Hair follicle dermal papilla cell (primary cell): Measurements from ENCODE around the gene ACP7. TPM values are rescaled to one million over a fixed set of nuclear protein-coding genes. Genes with fewer than 3 reads are reported as not detected.

Experiments used
- total RNA-seq: library from RNA; depleted of rRNA; stranded (reverse); fragments of >200 nt; gene quantifications from 2 replicates; pipeline ENCODE4 v1.2.3, GENCODE V29; 2012

The ACP7 gene, protein sequence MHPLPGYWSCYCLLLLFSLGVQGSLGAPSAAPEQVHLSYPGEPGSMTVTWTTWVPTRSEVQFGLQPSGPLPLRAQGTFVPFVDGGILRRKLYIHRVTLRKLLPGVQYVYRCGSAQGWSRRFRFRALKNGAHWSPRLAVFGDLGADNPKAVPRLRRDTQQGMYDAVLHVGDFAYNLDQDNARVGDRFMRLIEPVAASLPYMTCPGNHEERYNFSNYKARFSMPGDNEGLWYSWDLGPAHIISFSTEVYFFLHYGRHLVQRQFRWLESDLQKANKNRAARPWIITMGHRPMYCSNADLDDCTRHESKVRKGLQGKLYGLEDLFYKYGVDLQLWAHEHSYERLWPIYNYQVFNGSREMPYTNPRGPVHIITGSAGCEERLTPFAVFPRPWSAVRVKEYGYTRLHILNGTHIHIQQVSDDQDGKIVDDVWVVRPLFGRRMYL
- 0.36 and 1.1 TPM in 2 replicates for total RNA-seq

DNA sequence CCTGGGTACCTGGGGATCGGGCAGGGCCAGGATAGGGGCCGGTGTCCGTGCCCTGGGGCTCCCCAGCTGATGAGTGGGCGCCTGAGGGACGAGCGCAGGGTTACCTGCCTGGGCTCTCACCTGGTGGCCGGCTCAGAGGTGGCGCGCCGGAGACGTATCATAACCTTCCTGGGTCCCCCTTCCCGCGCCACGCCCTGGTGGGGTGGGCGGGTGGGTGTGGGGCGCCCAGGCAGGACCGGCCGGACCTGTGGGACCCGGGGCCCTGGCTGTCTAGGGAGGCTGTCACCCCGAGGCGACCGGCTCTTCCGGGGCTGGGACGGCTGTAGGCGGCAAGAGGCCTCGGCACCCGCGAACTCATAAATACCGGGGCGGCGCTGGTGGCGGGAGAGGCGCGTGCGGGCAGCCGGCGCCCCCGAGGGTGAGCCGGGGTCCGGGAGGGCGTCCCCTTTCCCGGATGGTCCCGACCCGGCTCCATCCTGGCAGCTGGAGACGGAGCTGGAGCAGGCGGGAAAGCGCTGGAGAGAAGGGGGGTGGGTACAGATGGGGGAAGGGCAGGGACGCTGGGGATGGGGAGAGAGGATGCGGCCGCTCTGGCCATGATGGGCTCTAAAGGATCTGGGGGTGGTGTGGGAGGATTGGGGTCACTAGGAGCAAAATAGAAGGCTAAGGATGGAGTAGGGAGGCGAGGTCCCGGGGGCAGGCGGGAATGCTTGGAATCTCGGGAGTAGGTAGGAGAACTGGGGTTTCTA lies at the start of gene ACP7:
TSS of gene ACP7 (plus strand) at position 386 of the 749 bp plus-strand sequence. CDS start 902 bp downstream, outside the sequence.

DNA sequence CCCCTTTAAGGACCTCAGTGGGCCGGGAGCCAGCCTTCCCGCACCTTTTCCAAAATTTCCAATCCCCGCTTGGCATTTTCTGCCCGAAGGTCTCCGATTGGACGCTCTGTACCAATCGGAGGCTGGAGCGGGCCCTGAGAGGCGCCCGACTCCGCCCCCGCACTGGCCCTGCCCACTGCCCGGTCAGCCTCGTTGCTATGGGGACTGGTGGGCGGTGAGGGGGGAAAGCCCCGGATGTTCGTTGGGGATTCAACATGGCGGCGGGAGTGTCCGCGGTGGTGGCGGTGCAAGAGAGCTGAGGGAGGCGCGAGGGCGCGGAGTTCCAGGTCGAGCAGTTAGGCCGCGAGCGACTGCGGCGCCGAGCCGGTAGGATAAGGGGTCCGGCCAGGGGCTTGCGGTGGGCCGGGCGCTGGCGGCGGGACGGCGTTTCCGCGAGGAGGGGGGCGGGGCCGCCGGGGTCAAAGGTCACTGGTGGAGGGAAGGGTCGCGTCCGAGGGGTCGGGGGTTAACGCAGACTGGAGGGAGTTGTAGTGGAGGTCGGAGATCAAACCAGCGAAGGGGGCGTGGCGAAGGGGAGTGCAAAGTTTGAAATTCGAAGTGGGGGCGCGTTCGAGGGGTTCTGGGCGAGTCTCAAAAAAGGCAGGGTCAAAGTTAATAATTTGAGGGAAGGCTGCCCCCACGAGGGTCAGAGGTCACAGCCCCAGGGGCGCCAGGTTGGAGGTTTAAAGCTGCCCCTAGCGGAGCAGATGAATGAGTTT lies 41.6 kb downstream of the ACP7 start, which contains the start of gene PAK4:
TSS of gene PAK4 (plus strand) at position 233 of the 758 bp plus-strand sequence. CDS start 43,768 bp downstream, outside the sequence.

Other genes with a start within 250 kb of the ACP7 start
- 232 and 246 TPM in 2 replicates for gene HNRNPL, start 234.4 kb upstream of the ACP7 start, total RNA-seq
- 1.9 and 2.6 TPM in 2 replicates for gene RINL, start 206.1 kb upstream of the ACP7 start, total RNA-seq
- gene SIRT2, start 184.8 kb upstream of the ACP7 start, total RNA-seq = 64.1 and 65.9 TPM in 2 replicates
- 8.1 and 9.9 TPM in 2 replicates for gene NFKBIB, start 184.4 kb upstream of the ACP7 start, total RNA-seq
- not detected in 2 replicates for gene CCER2, start 172.2 kb upstream of the ACP7 start, total RNA-seq
- gene SARS2, start 153.6 kb upstream of the ACP7 start, total RNA-seq = 26.0 and 35.8 TPM in 2 replicates
- 15.7 and 18.1 TPM in 2 replicates for gene MRPS12, start 153.4 kb upstream of the ACP7 start, total RNA-seq
- 28.4 and 34.6 TPM in 2 replicates for gene FBXO17, start 108.6 kb upstream of the ACP7 start, total RNA-seq
- 2.8 and 3.4 TPM in 2 replicates for gene FBXO27, start 51.8 kb upstream of the ACP7 start, total RNA-seq
- 8.1 and 14.9 TPM in 2 replicates for gene PAK4, start 41.4 kb downstream of the ACP7 start, total RNA-seq
- gene NCCRP1, start 112.6 kb downstream of the ACP7 start, total RNA-seq = not detected in 2 replicates
- not detected in 2 replicates for gene SYCN, start 119.9 kb downstream of the ACP7 start, total RNA-seq
- gene IFNL3, start 160.6 kb downstream of the ACP7 start, total RNA-seq = not detected in 2 replicates
- gene IFNL4, start 164.5 kb downstream of the ACP7 start, total RNA-seq = not detected in 2 replicates
- not detected in 2 replicates for gene IFNL2, start 184.0 kb downstream of the ACP7 start, total RNA-seq
- gene IFNL1, start 212.0 kb downstream of the ACP7 start, total RNA-seq = not detected in 2 replicates
- gene LRFN1, start 236.5 kb downstream of the ACP7 start, total RNA-seq = 0.24 and 0.32 TPM in 2 replicates